HCT116 (cell line): Measurements from ENCODE around the gene IMPA2. TPM values are rescaled to one million over a fixed set of nuclear protein-coding genes. Genes with fewer than 3 reads are reported as not detected.

Source experiments
- ATAC-seq: fragments of 200-7000 bp; cut with Tn5 transposase; 2 replicates; pipeline ENCODE4 v1.9.1; 2020; ENCODE audit warnings: mild to moderate bottlenecking, moderate library complexity
- BruUV-seq: library from RNA; stranded (reverse); fragments of 400-500 nt; replicated peaks from 2 replicates; lab custom pipeline; 2021; lab: Mats Ljungman, UMichigan
- CTCF ChIA-PET: fragments of 300-600 bp; sonication (Branson Sonifier 250); formaldehyde crosslinking; loops from one replicate; lab custom pipeline; 2021; ENCODE audit warnings: antibody characterized with exemption; lab: Charles Lee
- POLR2A ChIA-PET: fragments of 300-600, 350-600 bp; sonication (Branson Sonifier 250); formaldehyde crosslinking; loops from one replicate; lab custom pipeline; 2021; ENCODE audit warnings: antibody characterized with exemption; lab: Charles Lee
- RAD21 ChIA-PET, 2 experiments: fragments of 300-600 bp; sonication (Branson Sonifier 250); formaldehyde crosslinking; loops; one replicate each; lab custom pipeline; 2023; ENCODE audit warnings: low total read pairs in 2 of 2; ENCODE audit not compliant: uncharacterized antibody in 2 of 2, unreplicated experiment in 2 of 2, low non-redundant PET in 1 of 2; lab: Charles Lee
- DNase-seq: peaks from one replicate; pipeline ENCODE4 v3.0.0-alpha.2; 2010; ENCODE audit warnings: low read depth, low spot score
- H2AFZ ChIP-seq: fragments of 200-600 bp; shearing (Covaris generic), sonication (generic); 2 replicates; pipeline ENCODE4 v1.6.1; 2017; ENCODE audit warnings: low read depth, mixed run types, mixed read lengths, antibody characterized with exemption, low read length; ENCODE audit not compliant: poor library complexity, severe bottlenecking
- H3K27ac ChIP-seq: 2 replicates; pipeline ENCODE4 v1.5.1; 2012; ENCODE audit warnings: low read depth, low read length
- H3K27me3 ChIP-seq: fragments of 200-600 bp; sonication (generic); 2 replicates; pipeline ENCODE4 v1.6.1; 2016; ENCODE audit warnings: mixed run types, low read length, mixed read lengths; ENCODE audit not compliant: insufficient read depth
- H3K36me3 ChIP-seq, 2 experiments: fragments of 200-500 bp in 1 of 2; fragments of 200-600 bp in 1 of 2; sonication (Bioruptor generic) in 1 of 2; sonication (generic) in 1 of 2; 2 replicates each; pipeline versions ENCODE4 v1.5.1 to v1.6.1; 2014 to 2016; ENCODE audit warnings: low read length in 2 of 2, inconsistent platforms in 1 of 2, mixed read lengths in 1 of 2, mixed run types in 1 of 2; ENCODE audit not compliant: insufficient read depth in 2 of 2, control insufficient read depth in 1 of 2
- H3K4me1 ChIP-seq, 2 experiments: fragments of 200-600 bp in 1 of 2; sonication (generic) in 1 of 2; 2 replicates each; pipeline versions ENCODE4 v1.5.1 to v1.6.1; 2012 to 2017; ENCODE audit warnings: low read length in 2 of 2, inconsistent platforms in 1 of 2, mild to moderate bottlenecking in 1 of 2, mixed read lengths in 1 of 2, mixed run types in 1 of 2, moderate library complexity in 1 of 2; ENCODE audit not compliant: insufficient read depth in 2 of 2, control insufficient read depth in 1 of 2
- H3K4me2 ChIP-seq: fragments of 200-600 bp; sonication (generic); 2 replicates; pipeline ENCODE4 v1.6.1; 2017; ENCODE audit warnings: mixed run types, low read length, mixed read lengths
- H3K4me3 ChIP-seq, 2 experiments: fragments of 200-600 bp in 1 of 2; sonication (generic) in 1 of 2; replicated peaks in 1 of 2; 2 replicates each; pipeline ENCODE4 v1.5.1; 2011 to 2016; ENCODE audit warnings: low read length in 2 of 2, control low read depth in 1 of 2, low read depth in 1 of 2, mild to moderate bottlenecking in 1 of 2, mixed read lengths in 1 of 2, mixed run types in 1 of 2
- H3K79me2 ChIP-seq: fragments of 200-600 bp; sonication (generic); 2 replicates; pipeline ENCODE4 v1.6.1; 2017; ENCODE audit warnings: mild to moderate bottlenecking, mixed run types, low read length, moderate library complexity, mixed read lengths; ENCODE audit not compliant: insufficient read depth
- H3K9ac ChIP-seq: fragments of 200-600 bp; sonication (generic); 2 replicates; pipeline ENCODE4 v1.6.1; 2016; ENCODE audit warnings: low read length, mixed read lengths
- H3K9me2 ChIP-seq: fragments of 200-600 bp; sonication (generic), shearing (Covaris generic); 2 replicates; pipeline ENCODE4 v1.6.1; 2017; ENCODE audit warnings: mixed run types, mild to moderate bottlenecking, moderate library complexity; ENCODE audit not compliant: insufficient read depth
- H3K9me3 ChIP-seq, 2 experiments: fragments of 200-500 bp in 1 of 2; fragments of 200-600 bp in 1 of 2; sonication (Bioruptor generic) in 1 of 2; sonication (generic) in 1 of 2; 2 replicates each; pipeline ENCODE4 v1.6.1; 2014 to 2017; ENCODE audit warnings: low read length in 2 of 2, mixed read lengths in 2 of 2, inconsistent platforms in 1 of 2, low read depth in 1 of 2, mild to moderate bottlenecking in 1 of 2, mixed run types in 1 of 2, moderate library complexity in 1 of 2; ENCODE audit not compliant: control insufficient read depth in 1 of 2, insufficient read depth in 1 of 2
- H4K20me1 ChIP-seq: fragments of 200-600 bp; sonication (generic), shearing (Covaris generic); 2 replicates; pipeline ENCODE4 v1.6.1; 2017; ENCODE audit warnings: mixed run types, mild to moderate bottlenecking, moderate library complexity; ENCODE audit not compliant: insufficient read depth
- ATF3 ChIP-seq: IDR thresholded peaks from 2 replicates; pipeline ENCODE4 v1.6.1; 2012
- CEBPB ChIP-seq: IDR thresholded peaks from 2 replicates; pipeline ENCODE4 v1.6.1; 2012; ENCODE audit warnings: low read depth
- EZH2 ChIP-seq: fragments of 200-600 bp; sonication (generic); IDR thresholded peaks from 2 replicates; pipeline ENCODE4 v1.6.1; 2017; ENCODE audit warnings: antibody characterized with exemption, mixed run types
- MAX ChIP-seq: IDR thresholded peaks from 2 replicates; pipeline ENCODE4 v1.6.1; 2012
- YY1 ChIP-seq: IDR thresholded peaks from 2 replicates; pipeline ENCODE4 v1.6.1; 2011; ENCODE audit warnings: low read length, low read depth, moderate library complexity, mild to moderate bottlenecking; ENCODE audit not compliant: insufficient replicate concordance; ENCODE audit errors: extremely low read depth
- intact Hi-C: fragments of 100-400 bp; cut with micrococcal nuclease; formaldehyde crosslinking; loops from 2 replicates; pipeline ENCODE4 v1.10.0; 2022
- total RNA-seq: library from RNA; stranded (reverse); gene quantifications from one replicate; pipeline ENCODE4 v1.2.1, GENCODE V29; 2021; ENCODE audit not compliant: unreplicated experiment
- TF ChIP-seq, protein P1 (sequence below), 3 experiments: fragments of 200-600 bp in 1 of 3; sonication (generic) in 1 of 3; IDR thresholded peaks in 2 of 3; conservative IDR thresholded peaks in 1 of 3; 2 replicates each; pipeline ENCODE4 v1.5.1; 2012 to 2017; ENCODE audit warnings: low read depth in 2 of 3, low read length in 2 of 3, antibody characterized with exemption in 1 of 3, borderline replicate concordance in 1 of 3, control low read depth in 1 of 3, mild to moderate bottlenecking in 1 of 3, mixed read lengths in 1 of 3, mixed run types in 1 of 3, moderate library complexity in 1 of 3; ENCODE audit not compliant: insufficient read depth in 1 of 3

IMPA2 gene
- total RNA-seq, 1 experiment from 2014 or later = 32.5 TPM

GRCh38 chr18:11940956-11941355, 40.4 kb upstream of the IMPA2 start (continued):
- TF ChIP-seq YY1 (no peak), EZH2 (no peak)
- TF ChIP-seq, protein P1, sequence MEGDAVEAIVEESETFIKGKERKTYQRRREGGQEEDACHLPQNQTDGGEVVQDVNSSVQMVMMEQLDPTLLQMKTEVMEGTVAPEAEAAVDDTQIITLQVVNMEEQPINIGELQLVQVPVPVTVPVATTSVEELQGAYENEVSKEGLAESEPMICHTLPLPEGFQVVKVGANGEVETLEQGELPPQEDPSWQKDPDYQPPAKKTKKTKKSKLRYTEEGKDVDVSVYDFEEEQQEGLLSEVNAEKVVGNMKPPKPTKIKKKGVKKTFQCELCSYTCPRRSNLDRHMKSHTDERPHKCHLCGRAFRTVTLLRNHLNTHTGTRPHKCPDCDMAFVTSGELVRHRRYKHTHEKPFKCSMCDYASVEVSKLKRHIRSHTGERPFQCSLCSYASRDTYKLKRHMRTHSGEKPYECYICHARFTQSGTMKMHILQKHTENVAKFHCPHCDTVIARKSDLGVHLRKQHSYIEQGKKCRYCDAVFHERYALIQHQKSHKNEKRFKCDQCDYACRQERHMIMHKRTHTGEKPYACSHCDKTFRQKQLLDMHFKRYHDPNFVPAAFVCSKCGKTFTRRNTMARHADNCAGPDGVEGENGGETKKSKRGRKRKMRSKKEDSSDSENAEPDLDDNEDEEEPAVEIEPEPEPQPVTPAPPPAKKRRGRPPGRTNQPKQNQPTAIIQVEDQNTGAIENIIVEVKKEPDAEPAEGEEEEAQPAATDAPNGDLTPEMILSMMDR (IDR thresholded peaks at IDR 0.05 in 2 of 3, conservative IDR thresholded peaks at IDR 0.05 in 1 of 3; ENCODE audit: borderline replicate concordance in 1 of 3, insufficient read depth in 1 of 3, low read depth in 2 of 3, low read length in 2 of 3) = no peak

DNA sequence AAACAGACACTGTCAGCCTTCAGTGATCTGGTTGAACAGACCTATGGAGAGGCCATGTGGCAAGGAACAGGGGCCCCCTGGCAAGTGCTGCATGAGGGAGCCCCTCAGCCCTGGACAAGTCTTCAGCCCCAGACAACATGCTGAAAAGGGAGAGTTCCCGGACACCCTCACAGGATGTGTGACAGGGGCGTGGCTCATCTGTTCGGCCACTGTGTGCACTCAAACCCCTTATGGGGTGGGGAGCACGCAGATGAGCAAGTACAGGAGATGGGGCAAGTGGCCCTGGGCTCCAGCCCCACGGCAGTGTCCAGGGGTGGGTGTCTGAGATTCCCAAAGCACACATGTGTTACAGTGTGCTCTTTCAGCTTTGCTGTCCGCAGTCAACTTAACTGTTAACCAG, 37.8 kb upstream of the IMPA2 start:
- Histone ChIP-seq H3K9ac (no peak overlapping the region), H2AFZ (no peak overlapping the region), H3K9me2 (no peaks in the 10 kb centered on the region), H3K27me3 (no peaks in the 10 kb centered on the region), H3K79me2 (no peaks in the 10 kb centered on the region), H3K4me2 (peak overlapping the region; percentile 49), H4K20me1 (no peaks in the 10 kb centered on the region), H3K9me3 (no peaks in the 10 kb centered on the region), H3K4me3 (no peak overlapping the region), H3K36me3 (no peaks in the 10 kb centered on the region), H3K27ac (peak overlapping the region; percentile 10; the same call in 1 of the 2 replicates), H3K4me1 (peaks cover 33 to 50% of the 10 kb centered on the region in 2 experiments)
- DNase-seq (no peak), ATAC-seq (no peak)
- CTCF ChIA-PET = no interaction called here
- no TSS peak for BruUV-seq
- intact Hi-C loops = no loop called here
- no peak for TF ChIP-seq MAX
- RAD21 ChIA-PET = no interaction called here
- POLR2A ChIA-PET = interaction anchor here (1.6 kb wide), 1 partner anchor 38 kb away, joined by 6 read pairs; the partner anchor contains the start of gene IMPA2

DNA sequence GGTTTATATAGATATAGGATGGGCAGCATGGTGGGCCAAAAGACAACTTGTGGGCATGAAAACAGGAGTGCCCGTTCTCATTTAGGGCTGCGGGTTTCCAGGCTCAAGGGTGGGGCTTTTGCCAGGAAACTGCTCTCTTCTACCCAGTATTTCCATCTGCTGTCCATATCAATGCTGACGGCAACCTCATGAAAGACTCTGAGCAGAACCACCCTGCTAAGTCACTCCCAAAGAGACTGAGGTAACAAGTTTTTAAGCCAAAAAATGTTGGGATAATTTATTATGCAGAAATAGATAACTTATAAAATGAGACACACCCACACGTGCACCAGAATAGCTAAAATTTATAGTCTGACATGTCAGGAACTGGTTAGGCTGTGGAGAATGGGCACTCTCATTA, 37.1 kb upstream of the IMPA2 start:
- RAD21 ChIA-PET = no interaction called here
- no peak overlapping the region for H3K27ac ChIP-seq
- H3K4me3 ChIP-seq = no peak overlapping the region

More for the DNA sequence above, 37.1 kb upstream of the IMPA2 start:
- intact Hi-C loops = no loop called here
- TF ChIP-seq ATF3 (no peak), CEBPB (no peak), EZH2 (no peak)
- Histone ChIP-seq H2AFZ (no peak overlapping the region), H4K20me1 (no peaks in the 10 kb centered on the region), H3K36me3 (no peaks in the 10 kb centered on the region), H3K79me2 (no peaks in the 10 kb centered on the region), H3K4me1 (peaks cover 33 to 50% of the 10 kb centered on the region in 2 experiments), H3K27me3 (no peaks in the 10 kb centered on the region), H3K9me3 (no peaks in the 10 kb centered on the region), H3K4me2 (no peak overlapping the region), H3K9me2 (no peaks in the 10 kb centered on the region), H3K9ac (no peak overlapping the region)
- no peak for DNase-seq
- POLR2A ChIA-PET = no interaction called here
- CTCF ChIA-PET = no interaction called here
- no TSS peak for BruUV-seq
- ATAC-seq = no peak
